ENCODE measurements around the gene TMEM203. TPM values are rescaled to one million over a fixed set of nuclear protein-coding genes. Genes with fewer than 3 reads are reported as not detected.

Gene TMEM203
- total RNA-seq, 4 donors from 2014 or later, result 28.8 to 45.8 (median 34.8) TPM

- TF ChIP-seq EP300 (IDR thresholded peaks at IDR 0.05) (no peak), POLR2A (IDR thresholded peaks at IDR 0.05; ENCODE audit: low read depth) (no peak), CTCF (IDR thresholded peaks at IDR 0.05) (no peak), POLR2AphosphoS5 (IDR thresholded peaks at IDR 0.05) (no peak)
- Histone ChIP-seq H3K36me3 (peaks cover 37 to 66% (median 59%) of the 10 kb centered on the region in 4 donors), H3K4me3 (no peak overlapping the region), H3K27me3 (peaks cover 0 to 8% (median 0%) of the 10 kb centered on the region in 4 donors), H3K9me3 (no peaks in the 10 kb centered on the region), H3K27ac (replicated peaks in 1 of 4) (no peak overlapping the region), H3K4me1 (peaks cover 0 to 8% (median 3%) of the 10 kb centered on the region in 4 donors)
- intact Hi-C loops (cut with DNase I), result no loop called here
- DNase-seq (ENCODE audit: extremely low spot score), result no peak
- WGBS, result 85% methylated on average over 19 of the region's 23 CpGs
Observed at GRCh38 chr9:137178201-137178938, 27.1 kb downstream of the TMEM203 start.

- H3K27ac ChIP-seq (replicated peaks in 1 of 4), result no peak overlapping the region
- TF ChIP-seq POLR2AphosphoS5 (IDR thresholded peaks at IDR 0.05), result no peak
- TF ChIP-seq EP300 (IDR thresholded peaks at IDR 0.05), result no peak
- TF ChIP-seq CTCF (IDR thresholded peaks at IDR 0.05), result peak in 2 of 3 experiments; percentile 6 to 47
- DNase-seq (ENCODE audit: extremely low spot score), result no peak
- H3K4me3 ChIP-seq, result no peak overlapping the region
- WGBS, result 50% methylated on average over 12 of the region's 17 CpGs
- H3K36me3 ChIP-seq, result peaks cover 20 to 48% (median 41%) of the 10 kb centered on the region in 4 donors
- H3K9me3 ChIP-seq, result no peaks in the 10 kb centered on the region
- peaks cover 0 to 27% (median 0%) of the 10 kb centered on the region in 4 donors for H3K27me3 ChIP-seq
- peaks cover 0 to 8% (median 3%) of the 10 kb centered on the region in 4 donors for H3K4me1 ChIP-seq
- intact Hi-C loops (cut with DNase I), result no loop called here
Observed at GRCh38 chr9:137176302-137177182, 28.9 kb downstream of the TMEM203 start.

- H3K4me3 ChIP-seq, result no peak overlapping the region
- no peaks in the 10 kb centered on the region for H3K9me3 ChIP-seq
- H3K36me3 ChIP-seq, result peaks cover 11 to 37% (median 30%) of the 10 kb centered on the region in 4 donors
- H3K4me1 ChIP-seq, result peaks cover 0 to 8% (median 3%) of the 10 kb centered on the region in 4 donors
- TF ChIP-seq POLR2A (IDR thresholded peaks at IDR 0.05; ENCODE audit: low read depth) (no peak), CTCF (IDR thresholded peaks at IDR 0.05) (no peak), POLR2AphosphoS5 (IDR thresholded peaks at IDR 0.05) (peak in 1 of 2 donors; percentile 11)
- no peak overlapping the region for H3K27ac ChIP-seq (replicated peaks in 1 of 4)
- intact Hi-C loops (cut with DNase I), result no loop called here
- no peak for DNase-seq (ENCODE audit: extremely low spot score)
- 22% methylated on average over 15 of the region's 33 CpGs for WGBS
- peaks cover 0 to 38% (median 3%) of the 10 kb centered on the region in 4 donors for H3K27me3 ChIP-seq
Observed at GRCh38 chr9:137175345-137175961, 30.0 kb downstream of the TMEM203 start.

- Histone ChIP-seq H3K9me3 (no peaks in the 10 kb centered on the region), H3K27ac (replicated peaks in 1 of 4) (no peak overlapping the region), H3K4me3 (no peak overlapping the region), H3K4me1 (peaks cover 1 to 14% (median 7%) of the 10 kb centered on the region in 4 donors), H3K36me3 (peaks cover 5 to 31% (median 23%) of the 10 kb centered on the region in 4 donors), H3K27me3 (peaks cover 0 to 44% (median 9%) of the 10 kb centered on the region in 4 donors)
- 85% methylated on average over 5 of the region's 34 CpGs for WGBS
- TF ChIP-seq CTCF (IDR thresholded peaks at IDR 0.05) (no peak), POLR2A (IDR thresholded peaks at IDR 0.05; ENCODE audit: low read depth) (no peak), EP300 (IDR thresholded peaks at IDR 0.05) (no peak), POLR2AphosphoS5 (IDR thresholded peaks at IDR 0.05) (no peak)
- intact Hi-C loops (cut with DNase I), result no loop called here
- no peak for DNase-seq (ENCODE audit: extremely low spot score)
Observed at GRCh38 chr9:137174722-137175293, 30.6 kb downstream of the TMEM203 start.

Measured in esophagus muscularis mucosa (tissue), 4 donors.